LoVo (cell line): ENCODE measurements around the gene KLK2.

ENCODE experiments used
- DNase-seq: peaks from one replicate; pipeline ENCODE4 v3.0.0-alpha.2; 2016; ENCODE audit warnings: low spot score

The KLK2 gene

GRCh38 chr19:50873056-50873455 lies at the start of gene KLK2:
Gene KLK2 (plus strand): TSS chr19:50873439. CDS start chr19:50873474, 35 bp downstream.
- DNase-seq: no peak

- DNase-seq: no peak
These were observed 46.6 kb upstream of the KLK2 start for GRCh38 chr19:50826492-50827240.

DNA sequence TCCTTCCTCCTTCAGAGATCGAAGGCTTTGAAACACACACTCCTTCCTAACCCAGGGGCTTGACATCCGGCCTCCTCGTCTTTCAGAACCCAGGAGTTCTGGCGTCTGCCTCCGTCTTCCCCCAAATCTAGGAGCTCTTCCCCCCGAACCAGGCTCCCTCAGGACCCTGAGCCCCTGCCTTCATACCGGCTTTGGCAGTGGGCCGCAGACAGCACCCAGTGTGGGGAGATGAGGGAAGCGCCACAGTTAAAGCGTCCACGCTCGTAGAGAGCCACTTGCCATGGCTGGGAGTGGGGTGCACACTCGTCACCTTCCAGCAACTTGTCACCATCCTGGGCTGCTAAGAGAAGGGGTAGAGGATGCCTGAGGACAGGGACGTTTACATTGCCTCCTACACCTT lies 45.8 kb upstream of the KLK2 start:
- DNase-seq: no peak

DNA sequence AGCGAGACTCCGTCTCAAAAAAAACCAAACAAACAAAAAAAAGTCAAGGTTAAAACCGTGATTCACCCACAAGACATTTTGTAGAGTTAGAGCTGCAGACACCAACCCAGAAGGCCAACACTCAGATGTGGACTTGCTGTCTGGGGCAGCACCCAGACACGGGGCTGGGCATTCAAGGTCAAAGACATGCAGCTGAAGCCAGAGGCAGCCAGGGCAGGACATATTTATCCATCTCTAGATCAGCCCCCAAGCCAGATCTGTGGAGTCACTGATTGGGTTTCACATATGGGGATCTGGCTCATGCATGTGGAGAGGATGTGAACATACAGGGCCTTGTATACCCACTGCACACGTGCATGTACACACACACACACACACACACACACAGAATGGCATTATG lies 43.4 kb upstream of the KLK2 start:
- DNase-seq: no peak

GRCh38 chr19:50830266-50831025 lies 42.8 kb upstream of the KLK2 start:
- no peak for DNase-seq

DNA sequence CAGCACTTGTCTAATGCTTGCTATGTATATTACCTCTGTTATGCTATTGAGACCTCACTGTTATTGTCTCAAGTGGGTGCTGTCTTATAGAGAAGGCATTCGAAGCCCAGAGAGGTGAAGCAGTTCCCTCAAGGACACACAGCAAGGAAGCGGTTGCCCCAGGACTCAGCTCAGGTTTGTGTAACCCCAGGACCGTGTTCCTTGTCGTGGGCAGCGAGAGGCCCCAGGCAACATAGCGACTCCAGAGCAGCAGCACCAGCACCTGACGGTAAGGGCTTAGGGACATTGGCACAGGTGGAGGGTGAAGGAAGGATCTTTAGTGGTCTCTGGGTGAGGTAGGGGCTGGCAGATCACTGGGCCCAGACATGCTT lies 42.2 kb upstream of the KLK2 start:
- no peak for DNase-seq

GRCh38 chr19:50832666-50833065 lies 40.6 kb upstream of the KLK2 start:
- no peak for DNase-seq

- DNase-seq: no peak
These were observed 40.0 kb upstream of the KLK2 start, which contains the start of gene KLK15 for GRCh38 chr19:50833117-50833801. Gene KLK15 (minus strand): TSS chr19:50833574. CDS start chr19:50831492, 2,082 bp downstream.

- no peak for DNase-seq
These were observed 39.5 kb upstream of the KLK2 start for GRCh38 chr19:50833802-50834167.

DNA sequence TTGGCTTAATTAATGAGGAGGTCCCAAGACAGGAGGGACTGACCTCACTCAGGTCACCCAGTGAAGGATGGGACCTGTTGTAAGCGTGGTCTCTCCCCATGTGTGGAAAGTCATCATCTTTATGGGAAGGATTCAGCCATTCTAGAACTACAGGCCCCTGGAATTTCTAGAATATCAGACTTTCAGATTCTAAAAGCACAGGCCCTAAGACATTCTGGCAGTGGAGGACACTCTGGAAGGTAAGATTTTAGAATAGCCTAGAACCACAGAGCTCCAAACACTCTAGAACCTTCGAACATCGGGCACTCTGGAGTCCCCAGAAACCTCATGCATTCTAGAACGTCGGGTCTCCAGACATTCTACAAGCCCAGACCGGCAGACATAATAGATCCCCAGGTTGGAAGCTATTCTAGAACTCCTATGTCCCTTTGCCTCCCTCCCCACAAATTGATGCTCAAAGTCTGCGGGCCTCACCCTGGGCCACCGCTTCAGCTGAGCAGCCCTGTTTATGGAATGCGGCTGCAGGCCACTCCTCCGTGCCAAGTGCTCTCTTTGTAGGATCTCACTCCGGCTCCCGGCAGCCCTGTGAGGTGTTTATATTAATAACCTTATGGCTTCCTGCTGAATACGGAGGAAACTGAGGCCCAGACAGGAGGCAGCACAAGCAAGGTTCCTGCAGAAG lies 38.0 kb upstream of the KLK2 start:
- DNase-seq: peak; percentile 56

DNA sequence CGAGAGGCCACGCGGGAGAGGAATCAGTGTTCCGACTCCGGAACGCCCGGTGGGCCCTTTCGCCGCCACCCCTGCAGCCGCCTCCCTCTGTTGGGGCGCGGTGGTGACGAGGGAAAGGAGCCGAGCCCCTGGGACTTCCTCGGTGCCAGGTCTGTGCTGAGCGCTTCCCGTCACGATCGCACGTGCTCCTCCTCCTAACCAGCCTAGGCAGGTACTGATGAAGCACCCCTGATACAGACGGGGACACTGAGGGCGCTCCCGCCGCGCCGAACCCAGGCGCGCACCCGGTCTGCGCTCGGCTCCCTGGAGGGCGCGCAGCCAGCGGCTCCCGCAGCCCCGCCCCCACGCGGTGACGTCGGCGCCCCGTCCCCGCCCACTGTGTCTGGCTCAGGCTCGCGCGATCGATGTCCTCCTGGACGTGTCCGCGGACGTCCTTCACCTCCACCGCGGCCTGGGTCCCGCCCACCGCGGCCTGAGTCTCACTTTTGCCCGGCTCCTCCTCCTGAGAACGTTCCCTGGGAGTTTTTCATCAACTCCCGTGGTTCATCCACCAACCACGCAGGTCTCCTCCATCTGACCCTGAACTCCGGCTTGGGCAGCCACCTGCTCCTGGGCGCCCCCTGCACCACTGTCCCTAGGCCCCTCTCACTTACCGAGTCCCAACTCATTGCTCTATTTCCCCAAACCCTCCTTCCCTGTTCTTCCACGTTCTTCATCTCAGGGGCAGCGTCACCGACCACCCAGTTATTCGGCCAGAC lies 37.3 kb upstream of the KLK2 start:
- peak; percentile 87 for DNase-seq

DNA sequence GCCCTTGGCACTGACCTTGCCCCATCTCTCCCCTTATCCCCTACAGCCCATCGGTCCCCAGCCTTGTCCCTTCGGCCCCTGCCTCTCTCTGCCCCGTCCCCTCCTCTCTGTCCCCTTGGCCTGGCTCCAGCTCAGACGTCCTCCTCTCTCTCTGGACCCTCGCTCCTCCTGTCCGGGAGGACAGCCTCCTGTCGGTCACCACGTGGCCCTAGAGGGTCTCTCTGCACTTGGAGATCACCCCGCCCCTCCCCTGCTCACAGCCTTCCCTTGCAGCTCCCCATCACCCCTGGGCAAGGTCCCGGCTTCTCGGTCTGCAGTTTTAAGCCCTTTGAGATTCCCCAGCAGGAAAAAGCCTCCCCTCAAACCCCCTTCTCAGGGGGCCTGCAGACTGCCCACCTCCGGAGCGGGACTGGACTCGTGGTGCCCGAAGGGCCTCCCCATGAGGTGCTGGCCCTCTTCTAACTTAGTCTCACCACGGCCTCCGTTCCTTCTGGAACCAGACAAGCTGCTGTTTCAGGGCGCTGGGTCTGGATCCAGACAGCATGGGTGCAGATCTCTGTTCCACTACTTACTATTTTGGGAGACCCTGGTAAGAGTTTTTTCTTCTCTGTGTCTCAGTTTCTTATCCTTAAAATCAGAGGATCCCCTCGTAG lies 36.6 kb upstream of the KLK2 start:
- no peak for DNase-seq

GRCh38 chr19:50837300-50837699 lies 35.9 kb upstream of the KLK2 start:
- DNase-seq: no peak

- DNase-seq: no peak
These were observed 35.0 kb upstream of the KLK2 start for GRCh38 chr19:50838239-50838638.

- DNase-seq: no peak
These were observed 33.3 kb upstream of the KLK2 start for GRCh38 chr19:50839712-50840655.

- DNase-seq: no peak
These were observed 31.1 kb upstream of the KLK2 start for GRCh38 chr19:50842130-50842529.

- no peak for DNase-seq
These were observed 30.0 kb upstream of the KLK2 start for GRCh38 chr19:50843205-50843604.

DNA sequence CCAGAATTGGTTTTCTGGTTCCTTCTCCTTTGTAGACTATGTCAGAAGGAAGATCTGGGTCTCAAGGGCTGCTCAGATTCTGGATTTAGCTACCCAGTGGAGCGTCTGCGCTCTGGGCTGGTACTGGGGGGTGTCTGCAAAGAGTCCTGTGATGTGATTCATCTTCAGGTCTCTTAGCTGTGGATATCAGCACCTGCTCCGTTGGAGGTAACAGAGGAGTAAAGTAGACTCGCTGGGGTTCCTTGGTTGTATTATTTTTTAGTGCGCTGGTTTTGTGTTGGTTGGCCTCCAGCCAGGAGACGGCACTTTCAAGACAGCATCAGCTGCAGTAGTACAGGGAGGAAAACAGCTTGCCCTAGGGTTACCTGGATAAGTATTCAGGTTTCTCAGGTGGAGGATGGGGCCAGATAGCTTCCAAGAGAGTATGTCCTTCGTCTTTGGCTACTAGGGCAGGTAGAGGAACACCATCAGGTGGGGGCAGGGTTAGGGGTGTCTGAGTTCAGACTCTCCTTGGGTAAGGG lies 29.5 kb upstream of the KLK2 start:
- DNase-seq: no peak

DNA sequence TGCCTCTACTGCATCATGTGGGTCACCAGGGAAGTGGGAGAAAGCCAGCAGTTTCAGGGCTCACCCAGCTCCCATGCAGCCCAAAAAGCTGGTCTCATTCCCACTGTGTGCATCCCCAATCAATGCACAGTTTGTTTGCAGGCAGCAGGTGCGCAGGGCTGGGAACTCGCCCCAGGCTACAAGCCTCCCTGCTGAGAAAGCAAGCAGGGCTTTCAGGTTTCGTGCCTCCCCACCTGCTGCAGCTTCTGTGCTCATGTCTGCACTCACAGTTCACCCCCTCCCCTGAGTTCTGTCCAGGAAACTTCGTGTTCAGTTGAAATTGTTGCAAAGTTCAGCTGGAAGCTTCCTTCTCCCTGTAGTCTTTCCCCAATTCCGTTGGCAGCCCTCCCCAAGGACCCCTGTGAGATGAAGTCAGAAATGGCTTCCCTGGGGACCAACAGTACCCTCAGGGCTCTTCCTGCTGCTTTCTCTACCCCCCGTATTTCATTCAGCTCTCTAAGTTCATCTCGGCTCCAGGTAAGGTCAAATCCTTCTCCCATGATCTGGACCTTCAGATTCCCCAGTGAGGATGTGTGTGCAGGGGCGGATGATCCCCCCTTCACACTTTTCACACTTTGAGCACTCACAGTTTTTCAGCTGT lies 28.8 kb upstream of the KLK2 start:
- no peak for DNase-seq
